Measurements from ENCODE around the gene NQO1. TPM values are rescaled to one million over a fixed set of nuclear protein-coding genes. Genes with fewer than 3 reads are reported as not detected.

The NQO1 gene
- total and polyA plus RNA-seq, 9 of the 15 experiments (the other 6 are each of a cell fraction or from before 2014, with no cell fraction given) = 96.7 to 198 (median 122) TPM

GRCh38 chr16:69726313-69727060 is at the start of gene NQO1 (continued):
- TF ChIP-seq, protein P1, sequence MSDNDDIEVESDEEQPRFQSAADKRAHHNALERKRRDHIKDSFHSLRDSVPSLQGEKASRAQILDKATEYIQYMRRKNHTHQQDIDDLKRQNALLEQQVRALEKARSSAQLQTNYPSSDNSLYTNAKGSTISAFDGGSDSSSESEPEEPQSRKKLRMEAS (CRISPR knock-in tag; IDR thresholded peaks at IDR 0.05) = peak; percentile 83
- TF ChIP-seq EP400 (IDR thresholded peaks at IDR 0.05) (peak; percentile 85), KLF1 (tag; IDR thresholded peaks at IDR 0.05) (peak; percentile 90), ILF3 (IDR thresholded peaks at IDR 0.05; ENCODE audit: borderline replicate concordance) (no peak), NFE2 (IDR thresholded peaks at IDR 0.05; ENCODE audit: low read depth) (peak; percentile 100), NRF1 (conservative IDR thresholded peaks at IDR 0.05 in 1 of 2, IDR thresholded peaks at IDR 0.05 in 1 of 2) (peak; percentile 61 to 65), PML (IDR thresholded peaks at IDR 0.05; ENCODE audit: low read length) (peak; percentile 53; the same call in 1 of the 2 replicates), TGIF2 (CRISPR knock-in tag; IDR thresholded peaks at IDR 0.05) (no peak), CCNT2 (IDR thresholded peaks at IDR 0.05; ENCODE audit: borderline replicate concordance, extremely low read depth, insufficient read length, low read depth, low read length) (peak; percentile 44), HMGN3 (IDR thresholded peaks at IDR 0.05; ENCODE audit: borderline replicate concordance, extremely low read depth, insufficient read length, low read depth, low read length) (no peak), ZNF76 (CRISPR knock-in tag; IDR thresholded peaks at IDR 0.05; ENCODE audit: borderline replicate concordance) (no peak), ZNF263 (CRISPR knock-in tag; IDR thresholded peaks at IDR 0.05; ENCODE audit: borderline replicate concordance) (no peak), ARID1B (IDR thresholded peaks at IDR 0.05) (peak; percentile 80), SMC3 (conservative IDR thresholded peaks at IDR 0.05; ENCODE audit: insufficient read depth, low read depth, low read length) (no peak), ZNF717 (CRISPR knock-in tag; IDR thresholded peaks at IDR 0.05) (no peak), TRIM24 (IDR thresholded peaks at IDR 0.05) (peak in 1 of 2 experiments; percentile 51; a peak in 1 of 4 replicates), ZNF512 (tag; IDR thresholded peaks at IDR 0.05) (no peak), NFRKB (IDR thresholded peaks at IDR 0.05; ENCODE audit: low read depth) (no peak), ZNF316 (IDR thresholded peaks at IDR 0.05) (peak; percentile 99), ETV5 (CRISPR knock-in tag; IDR thresholded peaks at IDR 0.05; ENCODE audit: low read depth) (peak; percentile 79), U2AF1 (optimal IDR thresholded peaks at IDR 0.05; ENCODE audit: low read depth, low read length) (no peak), RFX1 (IDR thresholded peaks at IDR 0.05) (peak; percentile 98)
- TF ChIP-seq, protein P2, sequence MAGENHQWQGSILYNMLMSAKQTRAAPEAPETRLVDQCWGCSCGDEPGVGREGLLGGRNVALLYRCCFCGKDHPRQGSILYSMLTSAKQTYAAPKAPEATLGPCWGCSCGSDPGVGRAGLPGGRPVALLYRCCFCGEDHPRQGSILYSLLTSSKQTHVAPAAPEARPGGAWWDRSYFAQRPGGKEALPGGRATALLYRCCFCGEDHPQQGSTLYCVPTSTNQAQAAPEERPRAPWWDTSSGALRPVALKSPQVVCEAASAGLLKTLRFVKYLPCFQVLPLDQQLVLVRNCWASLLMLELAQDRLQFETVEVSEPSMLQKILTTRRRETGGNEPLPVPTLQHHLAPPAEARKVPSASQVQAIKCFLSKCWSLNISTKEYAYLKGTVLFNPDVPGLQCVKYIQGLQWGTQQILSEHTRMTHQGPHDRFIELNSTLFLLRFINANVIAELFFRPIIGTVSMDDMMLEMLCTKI (IDR thresholded peaks at IDR 0.05; ENCODE audit: partially characterized antibody) = no peak

Measured in K562 (cell line).